HG02973 (cell line): ENCODE results near the gene SPTSSA.

Experiments
- ATAC-seq: cut with Tn5 transposase; IDR thresholded peaks from one replicate; pipeline ENCODE4 v1.9.1; 2021; ENCODE audit warnings: moderate library complexity; ENCODE audit not compliant: unreplicated experiment

SPTSSA gene

GRCh38 chr14:34472706-34473279, 10.8 kb upstream of the SPTSSA start:
- no peak for ATAC-seq

GRCh38 chr14:34470319-34470718, 8.3 kb upstream of the SPTSSA start:
- ATAC-seq = no peak

- no peak for ATAC-seq
These were observed 4.7 kb upstream of the SPTSSA start for GRCh38 chr14:34466691-34467090.

GRCh38 chr14:34465069-34465859, 3.2 kb upstream of the SPTSSA start:
- no peak for ATAC-seq

GRCh38 chr14:34463598-34463961, 1.5 kb upstream of the SPTSSA start:
- ATAC-seq = no peak

GRCh38 chr14:34461334-34462131, 507 bp downstream of the SPTSSA start:
- ATAC-seq = peak; percentile 20

GRCh38 chr14:34460841-34461240, 1.2 kb downstream of the SPTSSA start:
- ATAC-seq = no peak

- ATAC-seq = no peak
These were observed 1.7 kb downstream of the SPTSSA start for GRCh38 chr14:34460295-34460694.

- no peak for ATAC-seq
These were observed 4.9 kb downstream of the SPTSSA start for GRCh38 chr14:34457186-34457585.

GRCh38 chr14:34453226-34453625, 8.8 kb downstream of the SPTSSA start:
- no peak for ATAC-seq

- no peak for ATAC-seq
These were observed 9.7 kb downstream of the SPTSSA start for GRCh38 chr14:34452258-34452822.

GRCh38 chr14:34450958-34451357, 11.1 kb downstream of the SPTSSA start:
- no peak for ATAC-seq

GRCh38 chr14:34450542-34450915, 11.5 kb downstream of the SPTSSA start:
- ATAC-seq = no peak

GRCh38 chr14:34449819-34450541, 12.1 kb downstream of the SPTSSA start:
- ATAC-seq = no peak

GRCh38 chr14:34439090-34439489, 22.9 kb downstream of the SPTSSA start:
- ATAC-seq = no peak

- no peak for ATAC-seq
These were observed 23.6 kb downstream of the SPTSSA start for GRCh38 chr14:34438438-34438837.

GRCh38 chr14:34437729-34438080, 24.3 kb downstream of the SPTSSA start:
- ATAC-seq = no peak

GRCh38 chr14:34436960-34437728, 24.9 kb downstream of the SPTSSA start:
- ATAC-seq = no peak

- ATAC-seq = no peak
These were observed 25.7 kb downstream of the SPTSSA start for GRCh38 chr14:34436118-34436905.

- ATAC-seq = no peak
These were observed 28.1 kb downstream of the SPTSSA start for GRCh38 chr14:34433957-34434356.
